ENCODE results near the gene ZFAND5. TPM values are rescaled to one million over a fixed set of nuclear protein-coding genes. Genes with fewer than 3 reads are reported as not detected.

ZFAND5 gene
- total and polyA plus RNA-seq, 2 of the 13 experiments (the other 11 are each of a cell fraction or from before 2014, with no cell fraction given) = 53.4 to 60.2 TPM

DNA sequence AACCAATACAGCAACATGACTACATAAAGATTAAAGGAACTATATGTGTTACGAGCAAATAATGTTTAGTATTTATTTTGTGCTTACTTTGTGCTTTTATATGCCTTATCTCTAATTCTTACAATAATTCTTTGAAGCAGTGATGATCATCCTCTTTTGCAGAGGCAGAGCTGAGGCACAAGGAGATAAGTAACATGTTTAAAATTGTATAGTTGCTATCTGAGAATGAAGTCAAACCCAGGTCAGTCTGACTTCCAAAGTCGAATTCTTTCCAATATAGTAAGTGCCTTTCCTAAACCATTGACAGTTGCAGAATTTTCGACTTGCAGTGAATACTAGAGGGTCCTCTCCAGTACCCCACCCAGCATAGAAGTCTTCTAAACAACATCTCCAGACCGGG is 12.0 kb upstream of the ZFAND5 start:
- DNase-seq (ENCODE audit: low spot score) (no peak), ATAC-seq (no peak), FAIRE-seq (no peak)
- Histone ChIP-seq H2AFZ (ENCODE audit: low read length) (no peak overlapping the region), H3K9me3 (ENCODE audit: low read length) (no peaks in the 10 kb centered on the region), H3K4me2 (ENCODE audit: low read depth, low read length) (no peak overlapping the region), H3K4me1 (ENCODE audit: insufficient read depth, low read length) (no peaks in the 10 kb centered on the region), H3K9ac (ENCODE audit: insufficient read depth, low read depth, low read length) (no peak overlapping the region), H4K20me1 (ENCODE audit: insufficient read depth, low read length) (no peaks in the 10 kb centered on the region), H3K79me2 (ENCODE audit: insufficient read depth, low read length) (no peaks in the 10 kb centered on the region), H3K27me3 (ENCODE audit: control insufficient read depth in 1 of 2, insufficient read depth in 2 of 2, low read length in 2 of 2) (no peaks in the 10 kb centered on the region; a peak in 1 of 5 replicates), H3K27ac (ENCODE audit: extremely low read length, insufficient read depth, low read length) (no peak overlapping the region), H3K4me3 (replicated peaks in 1 of 3; ENCODE audit: insufficient read depth in 1 of 3, low read depth in 2 of 3, low read length in 3 of 3) (no peak overlapping the region), H3K36me3 (replicated peaks in 1 of 2; ENCODE audit: control insufficient read depth in 1 of 2, insufficient read depth in 2 of 2, low read length in 2 of 2) (no peaks in the 10 kb centered on the region)
- no peak for TF ChIP-seq FOXJ3 (CRISPR knock-in tag; IDR thresholded peaks at IDR 0.05; ENCODE audit: borderline replicate concordance)
- TF ChIP-seq, protein P1, sequence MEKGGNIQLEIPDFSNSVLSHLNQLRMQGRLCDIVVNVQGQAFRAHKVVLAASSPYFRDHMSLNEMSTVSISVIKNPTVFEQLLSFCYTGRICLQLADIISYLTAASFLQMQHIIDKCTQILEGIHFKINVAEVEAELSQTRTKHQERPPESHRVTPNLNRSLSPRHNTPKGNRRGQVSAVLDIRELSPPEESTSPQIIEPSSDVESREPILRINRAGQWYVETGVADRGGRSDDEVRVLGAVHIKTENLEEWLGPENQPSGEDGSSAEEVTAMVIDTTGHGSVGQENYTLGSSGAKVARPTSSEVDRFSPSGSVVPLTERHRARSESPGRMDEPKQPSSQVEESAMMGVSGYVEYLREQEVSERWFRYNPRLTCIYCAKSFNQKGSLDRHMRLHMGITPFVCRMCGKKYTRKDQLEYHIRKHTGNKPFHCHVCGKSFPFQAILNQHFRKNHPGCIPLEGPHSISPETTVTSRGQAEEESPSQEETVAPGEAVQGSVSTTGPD (CRISPR knock-in tag; IDR thresholded peaks at IDR 0.05) = no peak
- no peak for TF ChIP-seq HDAC2 (CRISPR knock-in tag; IDR thresholded peaks at IDR 0.05)
- TF ChIP-seq, protein P2, sequence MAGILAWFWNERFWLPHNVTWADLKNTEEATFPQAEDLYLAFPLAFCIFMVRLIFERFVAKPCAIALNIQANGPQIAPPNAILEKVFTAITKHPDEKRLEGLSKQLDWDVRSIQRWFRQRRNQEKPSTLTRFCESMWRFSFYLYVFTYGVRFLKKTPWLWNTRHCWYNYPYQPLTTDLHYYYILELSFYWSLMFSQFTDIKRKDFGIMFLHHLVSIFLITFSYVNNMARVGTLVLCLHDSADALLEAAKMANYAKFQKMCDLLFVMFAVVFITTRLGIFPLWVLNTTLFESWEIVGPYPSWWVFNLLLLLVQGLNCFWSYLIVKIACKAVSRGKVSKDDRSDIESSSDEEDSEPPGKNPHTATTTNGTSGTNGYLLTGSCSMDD (CRISPR knock-in tag; IDR thresholded peaks at IDR 0.05) = no peak
- TF ChIP-seq ZNF496 (CRISPR knock-in tag; IDR thresholded peaks at IDR 0.05; ENCODE audit: insufficient replicate concordance) = no peak
- TF ChIP-seq ZNF296 (CRISPR knock-in tag; conservative IDR thresholded peaks at IDR 0.05) = no peak
- TF ChIP-seq ZNF672 (CRISPR knock-in tag; IDR thresholded peaks at IDR 0.05) = no peak
- no peak for TF ChIP-seq SNAI1 (CRISPR knock-in tag; IDR thresholded peaks at IDR 0.05; ENCODE audit: borderline replicate concordance)
- no peak for TF ChIP-seq THAP11 (CRISPR knock-in tag; IDR thresholded peaks at IDR 0.05)
- no peak for TF ChIP-seq GATA4 (IDR thresholded peaks at IDR 0.05; ENCODE audit: borderline replicate concordance, low read depth)
- TF ChIP-seq, protein P3, sequence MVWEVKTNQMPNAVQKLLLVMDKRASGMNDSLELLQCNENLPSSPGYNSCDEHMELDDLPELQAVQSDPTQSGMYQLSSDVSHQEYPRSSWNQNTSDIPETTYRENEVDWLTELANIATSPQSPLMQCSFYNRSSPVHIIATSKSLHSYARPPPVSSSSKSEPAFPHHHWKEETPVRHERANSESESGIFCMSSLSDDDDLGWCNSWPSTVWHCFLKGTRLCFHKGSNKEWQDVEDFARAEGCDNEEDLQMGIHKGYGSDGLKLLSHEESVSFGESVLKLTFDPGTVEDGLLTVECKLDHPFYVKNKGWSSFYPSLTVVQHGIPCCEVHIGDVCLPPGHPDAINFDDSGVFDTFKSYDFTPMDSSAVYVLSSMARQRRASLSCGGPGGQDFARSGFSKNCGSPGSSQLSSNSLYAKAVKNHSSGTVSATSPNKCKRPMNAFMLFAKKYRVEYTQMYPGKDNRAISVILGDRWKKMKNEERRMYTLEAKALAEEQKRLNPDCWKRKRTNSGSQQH (CRISPR knock-in tag; IDR thresholded peaks at IDR 0.05; ENCODE audit: low read depth) = no peak
- no peak for TF ChIP-seq SALL1 (CRISPR knock-in tag; IDR thresholded peaks at IDR 0.05)
- ChIA-PET POLR2A (no interaction called here), CTCF (ENCODE audit: low intra/inter-chr PET ratio, low total read pairs) (no interaction called here)
- intact Hi-C loops (cut with micrococcal nuclease; ENCODE audit: unreplicated experiment) (no loop called here), in situ Hi-C loops (cut with HindIII; ENCODE audit: extremely low pct_ligation_motif_present, low pct_unique_long_range_greater_than_20kb) (no loop called here)
- 15% methylated on average over 4 of the region's 4 CpGs for WGBS (ENCODE audit: low lambda C conversion rate)
- BruUV-seq (replicated peaks) = no TSS peak

Data from HepG2 (cell line).